Activated naive CD4-positive, alpha-beta T cell treated with anti-CD3 and anti-CD28 coated beads, Interleukin-2, amount 50 U/mL, for 24 hours (primary cell): ENCODE results near the gene DPRX.

ENCODE experiments used
- H3K27ac Mint-ChIP-seq: one replicate; pipeline ENCODE4 v1.8.0; 2021; ENCODE audit warnings: mild to moderate bottlenecking, mixed read lengths
- H3K27me3 Mint-ChIP-seq: one replicate; pipeline ENCODE4 v1.8.0; 2021; ENCODE audit warnings: mixed read lengths
- H3K36me3 Mint-ChIP-seq: one replicate; pipeline ENCODE4 v1.8.0; 2021; ENCODE audit warnings: mixed read lengths
- H3K4me1 Mint-ChIP-seq: one replicate; pipeline ENCODE4 v1.8.0; 2021; ENCODE audit warnings: mixed read lengths
- H3K4me3 Mint-ChIP-seq: one replicate; pipeline ENCODE4 v1.8.0; 2021; ENCODE audit warnings: mild to moderate bottlenecking, mixed read lengths
- H3K9me3 Mint-ChIP-seq: one replicate; pipeline ENCODE4 v1.8.0; 2021; ENCODE audit warnings: mixed read lengths

The DPRX gene

GRCh38 chr19:53626976-53627375 is 4.8 kb upstream of the DPRX start:
- no peaks in the 10 kb centered on the region for H3K4me1 Mint-ChIP-seq
- H3K9me3 Mint-ChIP-seq, result peaks cover 5% of the 10 kb centered on the region
- no peak overlapping the region for H3K4me3 Mint-ChIP-seq
- no peak overlapping the region for H3K27ac Mint-ChIP-seq
- no peaks in the 10 kb centered on the region for H3K27me3 Mint-ChIP-seq
- H3K36me3 Mint-ChIP-seq, result peaks cover 1% of the 10 kb centered on the region

GRCh38 chr19:53634768-53635167 is 3.0 kb downstream of the DPRX start:
- H3K36me3 Mint-ChIP-seq, result no peaks in the 10 kb centered on the region
- no peak overlapping the region for H3K4me3 Mint-ChIP-seq
- no peak overlapping the region for H3K27ac Mint-ChIP-seq
- H3K27me3 Mint-ChIP-seq, result no peaks in the 10 kb centered on the region
- H3K9me3 Mint-ChIP-seq, result peaks cover 6% of the 10 kb centered on the region
- no peaks in the 10 kb centered on the region for H3K4me1 Mint-ChIP-seq

- no peaks in the 10 kb centered on the region for H3K27me3 Mint-ChIP-seq
- no peak overlapping the region for H3K4me3 Mint-ChIP-seq
- H3K4me1 Mint-ChIP-seq, result no peaks in the 10 kb centered on the region
- no peak overlapping the region for H3K27ac Mint-ChIP-seq
- peaks cover 6% of the 10 kb centered on the region for H3K9me3 Mint-ChIP-seq
- peaks cover 2% of the 10 kb centered on the region for H3K36me3 Mint-ChIP-seq
Observed at GRCh38 chr19:53639471-53639870, 7.7 kb downstream of the DPRX start.

- Mint-ChIP-seq H3K9me3 (no peaks in the 10 kb centered on the region), H3K36me3 (peaks cover 2% of the 10 kb centered on the region), H3K4me3 (no peak overlapping the region), H3K27ac (no peak overlapping the region), H3K4me1 (no peaks in the 10 kb centered on the region), H3K27me3 (no peaks in the 10 kb centered on the region)
Observed at GRCh38 chr19:53642381-53643099, 10.7 kb downstream of the DPRX start.

- Mint-ChIP-seq H3K9me3 (no peaks in the 10 kb centered on the region), H3K27ac (no peak overlapping the region), H3K4me1 (no peaks in the 10 kb centered on the region), H3K4me3 (no peak overlapping the region), H3K27me3 (no peaks in the 10 kb centered on the region), H3K36me3 (peaks cover 2% of the 10 kb centered on the region)
Observed at GRCh38 chr19:53644061-53644816, 12.4 kb downstream of the DPRX start.

- Mint-ChIP-seq H3K27ac (no peak overlapping the region), H3K9me3 (no peaks in the 10 kb centered on the region), H3K27me3 (no peaks in the 10 kb centered on the region), H3K36me3 (peaks cover 6% of the 10 kb centered on the region), H3K4me3 (no peak overlapping the region), H3K4me1 (no peaks in the 10 kb centered on the region)
Observed at GRCh38 chr19:53646144-53646543, 14.3 kb downstream of the DPRX start.

- no peaks in the 10 kb centered on the region for H3K4me1 Mint-ChIP-seq
- H3K9me3 Mint-ChIP-seq, result no peaks in the 10 kb centered on the region
- no peak overlapping the region for H3K27ac Mint-ChIP-seq
- H3K36me3 Mint-ChIP-seq, result peaks cover 6% of the 10 kb centered on the region
- no peaks in the 10 kb centered on the region for H3K27me3 Mint-ChIP-seq
- no peak overlapping the region for H3K4me3 Mint-ChIP-seq
Observed at GRCh38 chr19:53647350-53647749, 15.6 kb downstream of the DPRX start.

GRCh38 chr19:53647792-53648191 is 16.0 kb downstream of the DPRX start:
- H3K27ac Mint-ChIP-seq, result no peak overlapping the region
- no peak overlapping the region for H3K4me3 Mint-ChIP-seq
- H3K4me1 Mint-ChIP-seq, result no peaks in the 10 kb centered on the region
- H3K27me3 Mint-ChIP-seq, result no peaks in the 10 kb centered on the region
- H3K36me3 Mint-ChIP-seq, result peaks cover 6% of the 10 kb centered on the region
- H3K9me3 Mint-ChIP-seq, result no peaks in the 10 kb centered on the region

GRCh38 chr19:53649746-53650593 is 18.2 kb downstream of the DPRX start:
- no peak overlapping the region for H3K27ac Mint-ChIP-seq
- peaks cover 2% of the 10 kb centered on the region for H3K9me3 Mint-ChIP-seq
- H3K36me3 Mint-ChIP-seq, result peaks cover 7% of the 10 kb centered on the region
- H3K4me1 Mint-ChIP-seq, result no peaks in the 10 kb centered on the region
- H3K4me3 Mint-ChIP-seq, result no peak overlapping the region
- H3K27me3 Mint-ChIP-seq, result no peaks in the 10 kb centered on the region

GRCh38 chr19:53652476-53652875 is 20.7 kb downstream of the DPRX start:
- Mint-ChIP-seq H3K36me3 (peaks cover 9% of the 10 kb centered on the region), H3K4me1 (no peaks in the 10 kb centered on the region), H3K27me3 (no peaks in the 10 kb centered on the region), H3K9me3 (peaks cover 10% of the 10 kb centered on the region), H3K27ac (no peak overlapping the region), H3K4me3 (no peak overlapping the region)

GRCh38 chr19:53655042-53655665 is 23.4 kb downstream of the DPRX start:
- Mint-ChIP-seq H3K27me3 (no peaks in the 10 kb centered on the region), H3K27ac (no peak overlapping the region), H3K36me3 (peaks cover 9% of the 10 kb centered on the region), H3K9me3 (peaks cover 10% of the 10 kb centered on the region), H3K4me3 (no peak overlapping the region), H3K4me1 (no peaks in the 10 kb centered on the region)

- H3K27ac Mint-ChIP-seq, result no peak overlapping the region
- no peak overlapping the region for H3K4me3 Mint-ChIP-seq
- H3K36me3 Mint-ChIP-seq, result peaks cover 5% of the 10 kb centered on the region
- no peaks in the 10 kb centered on the region for H3K4me1 Mint-ChIP-seq
- peaks cover 17% of the 10 kb centered on the region for H3K9me3 Mint-ChIP-seq
- H3K27me3 Mint-ChIP-seq, result no peaks in the 10 kb centered on the region
Observed at GRCh38 chr19:53657330-53657729, 25.5 kb downstream of the DPRX start.

- H3K27me3 Mint-ChIP-seq, result no peaks in the 10 kb centered on the region
Observed at GRCh38 chr19:53657778-53658177, 26.0 kb downstream of the DPRX start.

GRCh38 chr19:53659292-53659691 is 27.5 kb downstream of the DPRX start:
- H3K9me3 Mint-ChIP-seq, result peaks cover 22% of the 10 kb centered on the region
- H3K27me3 Mint-ChIP-seq, result no peaks in the 10 kb centered on the region
- no peak overlapping the region for H3K4me3 Mint-ChIP-seq
- no peak overlapping the region for H3K27ac Mint-ChIP-seq
- H3K4me1 Mint-ChIP-seq, result no peaks in the 10 kb centered on the region
- peaks cover 4% of the 10 kb centered on the region for H3K36me3 Mint-ChIP-seq

More at GRCh38 chr19:53657778-53658177, 26.0 kb downstream of the DPRX start:
- H3K4me3 Mint-ChIP-seq, result no peak overlapping the region
- H3K36me3 Mint-ChIP-seq, result peaks cover 5% of the 10 kb centered on the region
- no peaks in the 10 kb centered on the region for H3K4me1 Mint-ChIP-seq
- H3K27ac Mint-ChIP-seq, result no peak overlapping the region
- peaks cover 17% of the 10 kb centered on the region for H3K9me3 Mint-ChIP-seq

- Mint-ChIP-seq H3K4me1 (no peaks in the 10 kb centered on the region), H3K36me3 (peaks cover 1% of the 10 kb centered on the region), H3K27me3 (no peaks in the 10 kb centered on the region), H3K27ac (no peak overlapping the region), H3K4me3 (no peak overlapping the region), H3K9me3 (peaks cover 17% of the 10 kb centered on the region)
Observed at GRCh38 chr19:53660584-53660983, 28.8 kb downstream of the DPRX start.
